ENCODE results near the gene ELK4. TPM values are rescaled to one million over a fixed set of nuclear protein-coding genes. Genes with fewer than 3 reads are reported as not detected.

The ELK4 gene
- total RNA-seq, 1 donor from 2014 or later = 36.6 TPM

GRCh38 chr1:205619376-205619775 is 12.4 kb downstream of the ELK4 start:
- peaks cover 40% of the 10 kb centered on the region for H3K36me3 ChIP-seq
- H3K27ac Mint-ChIP-seq = no peak overlapping the region
- no peak for TF ChIP-seq CTCF (IDR thresholded peaks at IDR 0.05)
- no peak for TF ChIP-seq EZH2 (IDR thresholded peaks at IDR 0.05)
- TF ChIP-seq EZH2phosphoT487 (IDR thresholded peaks at IDR 0.05) = no peak
- no peak overlapping the region for H3K9ac ChIP-seq
- H3K9me3 ChIP-seq (ENCODE audit: low read depth) = no peaks in the 10 kb centered on the region
- H3K27me3 Mint-ChIP-seq (ENCODE audit: insufficient read depth, low read depth) = no peaks in the 10 kb centered on the region
- no peaks in the 10 kb centered on the region for H3K4me1 Mint-ChIP-seq
- no peak overlapping the region for H3K27ac ChIP-seq
- H3K4me3 Mint-ChIP-seq = no peak overlapping the region
- peaks cover 4% of the 10 kb centered on the region for H3F3A ChIP-seq (ENCODE audit: low read depth)
- peaks cover 60% of the 10 kb centered on the region for H3K79me2 ChIP-seq (ENCODE audit: low read depth)
- H3K27me3 ChIP-seq = no peaks in the 10 kb centered on the region
- H3K36me3 Mint-ChIP-seq = peaks cover 38% of the 10 kb centered on the region
- H3K9me3 Mint-ChIP-seq = no peaks in the 10 kb centered on the region
- DNase-seq (ENCODE audit: low spot score) = no peak
- H3K4me3 ChIP-seq = no peak overlapping the region
- H3K4me1 ChIP-seq = no peaks in the 10 kb centered on the region
- H3K4me2 ChIP-seq = no peak overlapping the region
- H4K20me1 ChIP-seq (ENCODE audit: low read depth) = peaks cover 34% of the 10 kb centered on the region
- no peak overlapping the region for H2AFZ ChIP-seq (replicated peaks)

- Histone ChIP-seq H3K4me2 (no peak overlapping the region), H3K79me2 (ENCODE audit: low read depth) (peaks cover 48% of the 10 kb centered on the region), H3F3A (ENCODE audit: low read depth) (peaks cover 9% of the 10 kb centered on the region), H3K9ac (no peak overlapping the region), H3K27me3 (no peaks in the 10 kb centered on the region), H3K36me3 (peaks cover 39% of the 10 kb centered on the region), H3K27ac (no peak overlapping the region), H3K4me3 (no peak overlapping the region), H4K20me1 (ENCODE audit: low read depth) (peaks cover 39% of the 10 kb centered on the region), H3K4me1 (no peaks in the 10 kb centered on the region), H2AFZ (replicated peaks) (no peak overlapping the region), H3K9me3 (ENCODE audit: low read depth) (no peaks in the 10 kb centered on the region)
- Mint-ChIP-seq H3K27ac (no peak overlapping the region), H3K36me3 (peaks cover 37% of the 10 kb centered on the region), H3K4me3 (no peak overlapping the region), H3K4me1 (no peaks in the 10 kb centered on the region), H3K27me3 (ENCODE audit: insufficient read depth, low read depth) (no peaks in the 10 kb centered on the region), H3K9me3 (no peaks in the 10 kb centered on the region)
- no peak for TF ChIP-seq EZH2 (IDR thresholded peaks at IDR 0.05)
- TF ChIP-seq EZH2phosphoT487 (IDR thresholded peaks at IDR 0.05) = no peak
- TF ChIP-seq CTCF (IDR thresholded peaks at IDR 0.05) = no peak
- DNase-seq (ENCODE audit: low spot score) = no peak
These were observed 15.1 kb downstream of the ELK4 start for GRCh38 chr1:205616563-205617293.

- TF ChIP-seq EZH2 (IDR thresholded peaks at IDR 0.05) (no peak), CTCF (IDR thresholded peaks at IDR 0.05) (no peak), EZH2phosphoT487 (IDR thresholded peaks at IDR 0.05) (no peak)
- Histone ChIP-seq H3K36me3 (peaks cover 45% of the 10 kb centered on the region), H3F3A (ENCODE audit: low read depth) (peaks cover 9% of the 10 kb centered on the region), H3K4me2 (no peak overlapping the region), H3K27ac (no peak overlapping the region), H2AFZ (replicated peaks) (no peak overlapping the region), H3K79me2 (ENCODE audit: low read depth) (peaks cover 46% of the 10 kb centered on the region), H3K9me3 (ENCODE audit: low read depth) (no peaks in the 10 kb centered on the region), H3K9ac (no peak overlapping the region), H3K4me1 (no peaks in the 10 kb centered on the region), H3K4me3 (no peak overlapping the region), H4K20me1 (ENCODE audit: low read depth) (peaks cover 45% of the 10 kb centered on the region), H3K27me3 (no peaks in the 10 kb centered on the region)
- no peak overlapping the region for H3K4me3 Mint-ChIP-seq
- no peak overlapping the region for H3K27ac Mint-ChIP-seq
- no peaks in the 10 kb centered on the region for H3K9me3 Mint-ChIP-seq
- no peaks in the 10 kb centered on the region for H3K4me1 Mint-ChIP-seq
- peaks cover 35% of the 10 kb centered on the region for H3K36me3 Mint-ChIP-seq
- H3K27me3 Mint-ChIP-seq (ENCODE audit: insufficient read depth, low read depth) = no peaks in the 10 kb centered on the region
- no peak for DNase-seq (ENCODE audit: low spot score)
These were observed 16.0 kb downstream of the ELK4 start for GRCh38 chr1:205615789-205616188.
